ENCODE measurements around the gene ADISSP. TPM values are rescaled to one million over a fixed set of nuclear protein-coding genes. Genes with fewer than 3 reads are reported as not detected.

The ADISSP gene
- total and polyA plus RNA-seq, 2 of the 8 experiments (the other 6 are each of a cell fraction or from before 2014, with no cell fraction given), result 111 to 141 TPM

DNA sequence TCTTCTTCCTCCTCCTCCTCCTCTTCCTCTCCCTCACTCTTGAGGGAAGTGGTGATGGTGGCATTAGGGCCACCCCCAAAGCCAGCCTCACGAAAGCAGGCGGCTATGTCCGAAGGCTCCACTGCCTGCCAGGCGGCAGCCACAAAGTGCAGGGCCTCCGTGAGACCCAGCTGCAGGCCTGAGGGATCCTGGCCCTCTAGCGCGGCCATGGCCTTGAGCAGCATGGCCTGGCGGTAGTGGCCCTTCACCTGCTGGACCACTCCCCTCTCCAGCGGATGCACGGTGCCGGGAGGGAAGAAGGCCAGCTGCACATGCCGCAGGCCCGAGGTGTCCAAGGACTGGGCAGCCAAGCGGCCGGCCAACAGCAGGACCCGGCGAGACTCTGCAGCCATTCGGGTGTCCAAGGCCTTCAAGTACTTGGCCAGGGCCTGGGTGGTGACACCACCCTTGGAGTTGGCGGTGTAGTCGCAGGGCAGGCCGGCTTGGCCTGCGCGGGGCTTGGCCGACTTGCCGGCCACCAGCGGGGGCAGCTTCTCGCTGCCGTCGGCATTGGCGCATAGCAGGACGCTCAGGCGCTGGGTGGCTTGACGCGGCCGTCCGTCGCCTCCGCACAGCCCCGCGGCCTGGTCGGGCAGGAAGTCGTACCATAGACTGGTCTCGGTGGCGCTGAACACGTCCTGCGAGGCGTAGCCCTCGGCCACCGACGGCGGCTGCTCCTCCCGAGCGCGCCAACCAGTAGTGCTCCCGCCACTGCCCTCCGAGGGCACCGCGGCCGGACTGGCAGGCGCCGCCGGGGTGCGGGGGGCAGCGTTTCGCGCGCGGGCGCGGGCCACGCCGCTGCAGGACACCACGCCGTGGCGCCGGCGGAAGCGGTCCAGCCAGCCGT lies 17.9 kb upstream of the ADISSP start (continued):
- TF ChIP-seq, protein P1, sequence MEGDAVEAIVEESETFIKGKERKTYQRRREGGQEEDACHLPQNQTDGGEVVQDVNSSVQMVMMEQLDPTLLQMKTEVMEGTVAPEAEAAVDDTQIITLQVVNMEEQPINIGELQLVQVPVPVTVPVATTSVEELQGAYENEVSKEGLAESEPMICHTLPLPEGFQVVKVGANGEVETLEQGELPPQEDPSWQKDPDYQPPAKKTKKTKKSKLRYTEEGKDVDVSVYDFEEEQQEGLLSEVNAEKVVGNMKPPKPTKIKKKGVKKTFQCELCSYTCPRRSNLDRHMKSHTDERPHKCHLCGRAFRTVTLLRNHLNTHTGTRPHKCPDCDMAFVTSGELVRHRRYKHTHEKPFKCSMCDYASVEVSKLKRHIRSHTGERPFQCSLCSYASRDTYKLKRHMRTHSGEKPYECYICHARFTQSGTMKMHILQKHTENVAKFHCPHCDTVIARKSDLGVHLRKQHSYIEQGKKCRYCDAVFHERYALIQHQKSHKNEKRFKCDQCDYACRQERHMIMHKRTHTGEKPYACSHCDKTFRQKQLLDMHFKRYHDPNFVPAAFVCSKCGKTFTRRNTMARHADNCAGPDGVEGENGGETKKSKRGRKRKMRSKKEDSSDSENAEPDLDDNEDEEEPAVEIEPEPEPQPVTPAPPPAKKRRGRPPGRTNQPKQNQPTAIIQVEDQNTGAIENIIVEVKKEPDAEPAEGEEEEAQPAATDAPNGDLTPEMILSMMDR (IDR thresholded peaks at IDR 0.05; ENCODE audit: control extremely low read depth in 1 of 3, insufficient read depth in 1 of 3, low read depth in 1 of 3, low read length in 3 of 3), result peak in 1 of 3 experiments; percentile 16; a peak in 1 of 4 replicates
- TF ChIP-seq POLR2A (IDR thresholded peaks at IDR 0.05; ENCODE audit: control extremely low read depth in 1 of 2, low read depth in 2 of 2, low read length in 2 of 2) (no peak), SP1 (IDR thresholded peaks at IDR 0.05; ENCODE audit: low read depth, low read length) (no peak), ASH2L (IDR thresholded peaks at IDR 0.05; ENCODE audit: low read length) (peak; percentile 8), RAD21 (IDR thresholded peaks at IDR 0.05 in 1 of 2, conservative IDR thresholded peaks at IDR 0.05 in 1 of 2; ENCODE audit: low read depth in 2 of 2, low read length in 2 of 2) (no peak; a peak in 1 of 4 replicates)
